H9 (cell line): ENCODE measurements around the gene ANKRD11. TPM values are rescaled to one million over a fixed set of nuclear protein-coding genes. Genes with fewer than 3 reads are reported as not detected.
A peak's percentile ranks its signal among the peaks of the same experiment; 100 is the strongest.

Experiments used
- DNase-seq: peaks from one replicate; pipeline ENCODE4 v3.0.0-alpha.2; 2017
- H2AFZ ChIP-seq: one replicate; pipeline ENCODE4 v1.6.1; 2013; ENCODE audit warnings: mild to moderate bottlenecking, low read length, control low read depth, moderate library complexity
- H2AK5ac ChIP-seq: 2 replicates; pipeline ENCODE4 v1.6.1; 2013; ENCODE audit warnings: low read length, control low read depth, mixed read lengths; ENCODE audit not compliant: insufficient read length
- H2BK120ac ChIP-seq: one replicate; pipeline ENCODE4 v1.6.1; 2013; ENCODE audit warnings: low read depth, mild to moderate bottlenecking, low read length, control low read depth, inconsistent platforms; ENCODE audit not compliant: poor library complexity, severe bottlenecking
- H2BK12ac ChIP-seq: 2 replicates; pipeline ENCODE4 v1.6.1; 2013; ENCODE audit warnings: low read length, control low read depth, mixed read lengths, low read depth; ENCODE audit not compliant: insufficient read length
- H2BK15ac ChIP-seq: 2 replicates; pipeline ENCODE4 v1.6.1; 2013; ENCODE audit warnings: low read depth, low read length, control low read depth
- H2BK20ac ChIP-seq: one replicate; pipeline ENCODE4 v1.6.1; 2013; ENCODE audit warnings: low read depth, mild to moderate bottlenecking, low read length, control low read depth, inconsistent platforms; ENCODE audit not compliant: poor library complexity, severe bottlenecking
- H2BK5ac ChIP-seq: 2 replicates; pipeline ENCODE4 v1.6.1; 2013; ENCODE audit warnings: low read length, control low read depth, mixed read lengths; ENCODE audit not compliant: insufficient read length
- H3K14ac ChIP-seq: 2 replicates; pipeline ENCODE4 v1.6.1; 2013; ENCODE audit warnings: low read length, control low read depth; ENCODE audit not compliant: insufficient read depth
- H3K18ac ChIP-seq: 2 replicates; pipeline ENCODE4 v1.6.1; 2013; ENCODE audit warnings: low read depth, mild to moderate bottlenecking, mixed read lengths, low read length, control low read depth; ENCODE audit not compliant: insufficient read length
- H3K23ac ChIP-seq: 2 replicates; pipeline ENCODE4 v1.6.1; 2013; ENCODE audit warnings: low read length, control low read depth, mixed read lengths, low read depth; ENCODE audit not compliant: insufficient read length
- H3K23me2 ChIP-seq: 2 replicates; pipeline ENCODE4 v1.6.1; 2013; ENCODE audit warnings: low read depth, mild to moderate bottlenecking, mixed read lengths, low read length, control low read depth; ENCODE audit not compliant: insufficient read length, poor library complexity, severe bottlenecking
- H3K27ac ChIP-seq: 2 replicates; pipeline ENCODE4 v1.5.1; 2013; ENCODE audit warnings: low read length, control low read depth, mixed read lengths, low read depth; ENCODE audit not compliant: insufficient read length
- H3K27me3 ChIP-seq: 2 replicates; pipeline ENCODE4 v1.6.1; 2013; ENCODE audit warnings: low read length, control low read depth, inconsistent platforms; ENCODE audit not compliant: insufficient read depth
- H3K4ac ChIP-seq: 2 replicates; pipeline ENCODE4 v1.6.1; 2013; ENCODE audit warnings: low read depth, mild to moderate bottlenecking, control low read depth, inconsistent platforms, low read length, moderate library complexity
- H3K4me1 ChIP-seq: 2 replicates; pipeline ENCODE4 v1.6.1; 2013; ENCODE audit warnings: low read length, control low read depth, inconsistent platforms; ENCODE audit not compliant: insufficient read depth
- H3K4me2 ChIP-seq: 2 replicates; pipeline ENCODE4 v1.6.1; 2013; ENCODE audit warnings: low read length, control low read depth, mixed read lengths; ENCODE audit not compliant: insufficient read length, insufficient read depth
- H3K56ac ChIP-seq: 2 replicates; pipeline ENCODE4 v1.6.1; 2013; ENCODE audit warnings: low read depth, mild to moderate bottlenecking, mixed read lengths, low read length, control low read depth; ENCODE audit not compliant: insufficient read length
- H3K79me1 ChIP-seq: 2 replicates; pipeline ENCODE4 v1.6.1; 2013; ENCODE audit warnings: low read depth, mild to moderate bottlenecking, moderate library complexity, low read length, control low read depth, inconsistent platforms; ENCODE audit not compliant: insufficient read depth, poor library complexity, severe bottlenecking
- H3K79me2 ChIP-seq: 2 replicates; pipeline ENCODE4 v1.6.1; 2013; ENCODE audit warnings: low read length, control low read depth, inconsistent platforms; ENCODE audit not compliant: insufficient read depth
- H3K9ac ChIP-seq: 2 replicates; pipeline ENCODE4 v1.6.1; 2013; ENCODE audit warnings: low read length, control low read depth, mixed read lengths; ENCODE audit not compliant: insufficient read length; ENCODE audit errors: extremely low read depth
- H3K9me3 ChIP-seq: one replicate; pipeline ENCODE4 v1.6.1; 2013; ENCODE audit warnings: low read depth, low read length, inconsistent platforms; ENCODE audit not compliant: control insufficient read depth
- H3T11ph ChIP-seq: one replicate; pipeline ENCODE4 v1.6.1; 2013; ENCODE audit warnings: mild to moderate bottlenecking, low read length, control low read depth, inconsistent platforms
- H4K20me1 ChIP-seq: one replicate; pipeline ENCODE4 v1.6.1; 2013; ENCODE audit not compliant: control insufficient read depth, insufficient read length, insufficient read depth
- H4K5ac ChIP-seq: 2 replicates; pipeline ENCODE4 v1.6.1; 2013; ENCODE audit warnings: low read depth, mild to moderate bottlenecking, mixed read lengths, low read length, control low read depth; ENCODE audit not compliant: insufficient read length
- H4K8ac ChIP-seq: replicated peaks from 2 replicates; pipeline ENCODE4 v1.6.1; 2013; ENCODE audit warnings: low read length, control low read depth, mixed read lengths, low read depth; ENCODE audit not compliant: insufficient read length
- H4K91ac ChIP-seq: 2 replicates; pipeline ENCODE4 v1.6.1; 2013; ENCODE audit warnings: low read depth, mild to moderate bottlenecking, moderate library complexity, mixed read lengths, low read length, control low read depth; ENCODE audit not compliant: insufficient read length
- H3K27ac Mint-ChIP-seq, 3 experiments: 2 replicates in 2 of 3; 3 replicates in 1 of 3; pipeline ENCODE4 v1.8.0; 2020 to 2021; ENCODE audit warnings: mixed read lengths in 3 of 3, mild to moderate bottlenecking in 1 of 3, moderate library complexity in 1 of 3
- H3K27me3 Mint-ChIP-seq: 2 replicates; pipeline ENCODE4 v1.8.0; 2021; ENCODE audit warnings: low read depth, mild to moderate bottlenecking, moderate library complexity, mixed read lengths
- H3K36me3 Mint-ChIP-seq, 3 experiments: 2 replicates in 2 of 3; 3 replicates in 1 of 3; pipeline ENCODE4 v1.8.0; 2020 to 2021; ENCODE audit warnings: low read depth in 3 of 3, mixed read lengths in 3 of 3; ENCODE audit not compliant: insufficient read depth in 1 of 3
- H3K4me1 Mint-ChIP-seq, 2 experiments: 2 replicates each; pipeline ENCODE4 v1.8.0; 2020; ENCODE audit warnings: mixed read lengths in 2 of 2
- H3K4me3 Mint-ChIP-seq, 2 experiments: 2 replicates in 1 of 2; 3 replicates in 1 of 2; pipeline ENCODE4 v1.8.0; 2020 to 2021; ENCODE audit warnings: mild to moderate bottlenecking in 2 of 2, mixed read lengths in 2 of 2, moderate library complexity in 1 of 2
- H3K9me3 Mint-ChIP-seq, 2 experiments: 2 replicates in 1 of 2; 3 replicates in 1 of 2; pipeline ENCODE4 v1.8.0; 2020; ENCODE audit warnings: mild to moderate bottlenecking in 2 of 2, mixed read lengths in 2 of 2, moderate library complexity in 1 of 2
- WGBS: extraction: QIAGEN DNeasy Blood & Tissue Kit; methylation state at CpG from one replicate; pipeline ENCODE4 v1.1.7; 2013; ENCODE audit warnings: missing lambda C conversion rate, low lambda C conversion rate, mixed read lengths; ENCODE audit not compliant: insufficient read length; ENCODE audit errors: extremely low coverage; 5-methylcytosine and 5-hydroxymethylcytosine counted together
- total RNA-seq: library from RNA; stranded (reverse); gene quantifications from 2 replicates; pipeline ENCODE4 v1.2.1, GENCODE V29; 2021
- TF ChIP-seq, protein P1 (sequence below): fragments of 200-600 bp; sonication (generic); conservative IDR thresholded peaks from 3 replicates; pipeline ENCODE4 v1.8.0; 2021; ENCODE audit warnings: antibody characterized with exemption, mild to moderate bottlenecking

ANKRD11 gene
- total RNA-seq, 1 experiment from 2014 or later = 181 TPM

DNA sequence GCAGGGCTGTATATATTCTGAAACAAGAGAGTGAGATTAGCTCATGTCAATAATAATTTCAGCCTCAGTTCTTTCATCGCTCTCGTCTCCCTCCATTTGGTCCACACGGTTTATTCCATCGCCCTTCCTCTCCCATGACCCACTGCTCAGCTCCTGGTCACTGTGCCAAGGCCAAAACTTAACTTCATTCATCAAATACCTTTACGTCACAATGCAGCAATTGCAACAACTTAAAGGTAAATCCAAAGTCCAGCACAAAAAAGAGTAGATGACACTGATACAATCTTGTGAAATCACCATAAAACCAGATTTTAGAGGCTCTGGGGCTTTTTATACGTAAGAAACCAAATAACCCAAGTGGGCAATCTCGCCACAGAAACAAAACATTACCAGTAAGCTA, 72.0 kb downstream of the ANKRD11 start:
- H4K5ac ChIP-seq = no peak overlapping the region
- peaks cover 3% of the 10 kb centered on the region; the same call in 1 of the 2 replicates for H3K4me1 ChIP-seq
- no peak overlapping the region for H4K91ac ChIP-seq
- H3K79me1 ChIP-seq = peaks cover 12% of the 10 kb centered on the region
- H3K4me2 ChIP-seq = no peak overlapping the region
- H3K23ac ChIP-seq = no peak overlapping the region
- Mint-ChIP-seq H3K27me3 (no peaks in the 10 kb centered on the region), H3K4me1 (peaks cover 24 to 29% of the 10 kb centered on the region in 2 experiments), H3K4me3 (no peak overlapping the region), H3K27ac (peak overlapping the region in 2 of 3 experiments; percentile 3 to 37; a peak in 2 of 7 replicates), H3K36me3 (peaks cover 6 to 22% (median 19%) of the 10 kb centered on the region in 3 experiments), H3K9me3 (no peaks in the 10 kb centered on the region)
- no peak overlapping the region for H4K8ac ChIP-seq
- no peak overlapping the region for H3K9ac ChIP-seq
- no peak for DNase-seq
- no peaks in the 10 kb centered on the region for H3K23me2 ChIP-seq
- no peak overlapping the region for H3T11ph ChIP-seq
- WGBS = no CpG with 5 or more reads among the region's 7 CpGs
- no peak overlapping the region for H3K14ac ChIP-seq
- H4K20me1 ChIP-seq = no peaks in the 10 kb centered on the region
- TF ChIP-seq, protein P1, sequence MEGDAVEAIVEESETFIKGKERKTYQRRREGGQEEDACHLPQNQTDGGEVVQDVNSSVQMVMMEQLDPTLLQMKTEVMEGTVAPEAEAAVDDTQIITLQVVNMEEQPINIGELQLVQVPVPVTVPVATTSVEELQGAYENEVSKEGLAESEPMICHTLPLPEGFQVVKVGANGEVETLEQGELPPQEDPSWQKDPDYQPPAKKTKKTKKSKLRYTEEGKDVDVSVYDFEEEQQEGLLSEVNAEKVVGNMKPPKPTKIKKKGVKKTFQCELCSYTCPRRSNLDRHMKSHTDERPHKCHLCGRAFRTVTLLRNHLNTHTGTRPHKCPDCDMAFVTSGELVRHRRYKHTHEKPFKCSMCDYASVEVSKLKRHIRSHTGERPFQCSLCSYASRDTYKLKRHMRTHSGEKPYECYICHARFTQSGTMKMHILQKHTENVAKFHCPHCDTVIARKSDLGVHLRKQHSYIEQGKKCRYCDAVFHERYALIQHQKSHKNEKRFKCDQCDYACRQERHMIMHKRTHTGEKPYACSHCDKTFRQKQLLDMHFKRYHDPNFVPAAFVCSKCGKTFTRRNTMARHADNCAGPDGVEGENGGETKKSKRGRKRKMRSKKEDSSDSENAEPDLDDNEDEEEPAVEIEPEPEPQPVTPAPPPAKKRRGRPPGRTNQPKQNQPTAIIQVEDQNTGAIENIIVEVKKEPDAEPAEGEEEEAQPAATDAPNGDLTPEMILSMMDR = no peak
- H2BK120ac ChIP-seq = no peak overlapping the region
- no peak overlapping the region for H2BK12ac ChIP-seq
- no peak overlapping the region for H3K18ac ChIP-seq
- H3K4ac ChIP-seq = no peak overlapping the region
- H3K27ac ChIP-seq = no peak overlapping the region
- H3K27me3 ChIP-seq = no peaks in the 10 kb centered on the region
- no peak overlapping the region for H2BK5ac ChIP-seq
- H2BK20ac ChIP-seq = no peak overlapping the region
- H3K56ac ChIP-seq = no peak overlapping the region
- H3K79me2 ChIP-seq = peaks cover 83% of the 10 kb centered on the region; the same call in 1 of the 2 replicates
- H2AK5ac ChIP-seq = no peak overlapping the region
- H3K9me3 ChIP-seq = no peaks in the 10 kb centered on the region
- H2AFZ ChIP-seq = no peak overlapping the region
- H2BK15ac ChIP-seq = no peak overlapping the region
